ENCODE data around the gene WNT5B.

GRCh38 chr12:1681493-1681807 lies 52.4 kb downstream of the WNT5B start:
- no peak for TF ChIP-seq CTCF (IDR thresholded peaks at IDR 0.05)
- no peak for TF ChIP-seq POLR2A (IDR thresholded peaks at IDR 0.05)
